Pancreas (tissue), 10 donors: ENCODE measurements around the gene ZC3HAV1L. TPM values are rescaled to one million over a fixed set of nuclear protein-coding genes. Genes with fewer than 3 reads are reported as not detected.
"Not testable (repeated sequence)": the region's sequence is repeated elsewhere in the genome, so short reads cannot be mapped to it uniquely, and the experiment has no call there.

ENCODE experiments used
- ATAC-seq, 4 donors: fragments of 200-7000 bp; cut with Tn5 transposase; one replicate each; pipeline versions ENCODE4 v1.8.0 to v1.9.1; 2020; ENCODE audit warnings: mild to moderate bottlenecking in 4 of 4, moderate library complexity in 4 of 4
- DNase-seq, 6 donors: peaks; one replicate each; pipeline ENCODE4 v3.0.0-alpha.2; 2020
- FAIRE-seq: peaks from 2 replicates; lab custom pipeline; 2012; peaks lifted over from hg19 to GRCh38; lab: Jason Lieb, UNC
- H3K27ac ChIP-seq, 4 donors: fragments of 200-600 bp; sonication (generic); 1 replicate in 3 of 4; 2 replicates in 1 of 4; pipeline versions ENCODE4 v1.5.0 to v1.8.0; 2020
- H3K27me3 ChIP-seq, 4 donors: fragments of 200-600 bp; one replicate each; pipeline ENCODE4 v1.8.0; 2021
- H3K36me3 ChIP-seq, 3 donors: fragments of 200-600 bp; sonication (generic) in 1 of 3; one replicate each; pipeline versions ENCODE4 v1.5.0 to v1.8.0; 2020 to 2021
- H3K4me1 ChIP-seq, 3 donors: fragments of 200-600 bp; one replicate each; pipeline ENCODE4 v1.8.0; 2021
- H3K4me3 ChIP-seq, 4 donors: fragments of 200-600 bp; sonication (generic) in 2 of 4; one replicate each; pipeline versions ENCODE4 v1.5.0 to v1.8.0; 2020 to 2021
- H3K9me3 ChIP-seq, 4 donors: fragments of 200-600 bp; one replicate each; pipeline ENCODE4 v1.8.0; 2021
- WGBS, 2 donors: extraction: QIAGEN DNeasy Blood & Tissue Kit; methylation state at CpG; one replicate each; pipeline ENCODE4 v1.1.7; 2013; 5-methylcytosine and 5-hydroxymethylcytosine counted together
- intact Hi-C, 3 donors: fragments of 100-400 bp; cut with DNase I; formaldehyde crosslinking; loops; one replicate each; pipeline versions ENCODE4 v1.11.1 to v1.14.2; 2022
- polyA plus RNA-seq, 2 donors: library from polyadenylated mRNA; stranded (reverse); fragments of 200-250 nt; gene quantifications; one replicate each; pipeline ENCODE4 v1.2.3, GENCODE V29; 2013
- total RNA-seq, 6 donors: library from RNA; stranded (reverse); fragmentation: NEBNext Ultra II Directional in 4 of 6; extraction: Animal tissue kit (Norgen Biotek cat#: 25700) in 4 of 6; gene quantifications; one replicate each; pipeline versions ENCODE4 v1.2.1 to v1.2.4, GENCODE V29; 2021 to 2023
- TF ChIP-seq, protein P1 (sequence below), 4 donors: fragments of 200-600 bp; sonication (generic) in 3 of 4; IDR thresholded peaks; one replicate each; pipeline versions ENCODE4 v1.5.0 to v1.8.0; 2021; ENCODE audit warnings: antibody characterized with exemption in 4 of 4
- donor health status: healthy with polysubstance abuse.
- donor health status: DM: no; HTN: no; CAD: no; lungs with moderate emphysema.
- donor health status: DM: no; HTN: no; CAD: no.
- donor health status: control.
- donor health status: control.
- donor health status: Bipolar disorder and iron deficiency.
- donor health status: DM: yes; HTN: yes; CAD: no.
- donor health status: DM: no; HTN: no; CAD: no.
- donor health status: DM: no; HTN: no; CAD: no.
- donor health status: DM: yes; HTN: yes; CAD: no.

The ZC3HAV1L gene
- total and polyA plus RNA-seq, 8 donors: 0.87 to 5.7 (median 2.0) TPM

DNA sequence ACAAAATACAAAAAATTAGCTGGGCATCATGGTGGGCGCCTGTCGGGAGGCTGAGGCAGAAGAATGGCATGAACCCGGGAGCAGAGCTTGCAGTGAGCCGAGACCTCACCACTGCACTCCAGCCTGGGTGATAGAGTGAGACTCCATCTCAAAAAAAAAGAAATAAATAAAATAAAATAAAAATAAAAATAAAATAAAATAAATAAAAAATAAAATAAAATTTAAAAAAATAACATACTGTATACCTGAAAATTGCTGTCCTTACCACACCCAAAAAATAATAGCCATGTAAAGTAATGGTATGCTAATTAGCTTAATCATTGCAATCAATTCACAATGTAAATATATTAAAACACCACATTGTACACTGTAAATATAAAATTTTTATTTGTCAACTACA lies 3.4 kb downstream of the ZC3HAV1L start:
- Histone ChIP-seq H3K36me3 (no peaks in the 10 kb centered on the region), H3K27ac (no peak overlapping the region), H3K27me3 (no peaks in the 10 kb centered on the region), H3K4me1 (peaks cover 0 to 7% (median 0%) of the 10 kb centered on the region in 3 donors), H3K9me3 (no peaks in the 10 kb centered on the region), H3K4me3 (no peak overlapping the region)
- DNase-seq: no peak
- no peak for ATAC-seq
- intact Hi-C loops: no loop called here
- FAIRE-seq: no peak
- WGBS, 2 donors: 95 to 96% methylated on average over 4 of the region's 4 CpGs
- TF ChIP-seq, protein P1, sequence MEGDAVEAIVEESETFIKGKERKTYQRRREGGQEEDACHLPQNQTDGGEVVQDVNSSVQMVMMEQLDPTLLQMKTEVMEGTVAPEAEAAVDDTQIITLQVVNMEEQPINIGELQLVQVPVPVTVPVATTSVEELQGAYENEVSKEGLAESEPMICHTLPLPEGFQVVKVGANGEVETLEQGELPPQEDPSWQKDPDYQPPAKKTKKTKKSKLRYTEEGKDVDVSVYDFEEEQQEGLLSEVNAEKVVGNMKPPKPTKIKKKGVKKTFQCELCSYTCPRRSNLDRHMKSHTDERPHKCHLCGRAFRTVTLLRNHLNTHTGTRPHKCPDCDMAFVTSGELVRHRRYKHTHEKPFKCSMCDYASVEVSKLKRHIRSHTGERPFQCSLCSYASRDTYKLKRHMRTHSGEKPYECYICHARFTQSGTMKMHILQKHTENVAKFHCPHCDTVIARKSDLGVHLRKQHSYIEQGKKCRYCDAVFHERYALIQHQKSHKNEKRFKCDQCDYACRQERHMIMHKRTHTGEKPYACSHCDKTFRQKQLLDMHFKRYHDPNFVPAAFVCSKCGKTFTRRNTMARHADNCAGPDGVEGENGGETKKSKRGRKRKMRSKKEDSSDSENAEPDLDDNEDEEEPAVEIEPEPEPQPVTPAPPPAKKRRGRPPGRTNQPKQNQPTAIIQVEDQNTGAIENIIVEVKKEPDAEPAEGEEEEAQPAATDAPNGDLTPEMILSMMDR (IDR thresholded peaks at IDR 0.05): no peak

DNA sequence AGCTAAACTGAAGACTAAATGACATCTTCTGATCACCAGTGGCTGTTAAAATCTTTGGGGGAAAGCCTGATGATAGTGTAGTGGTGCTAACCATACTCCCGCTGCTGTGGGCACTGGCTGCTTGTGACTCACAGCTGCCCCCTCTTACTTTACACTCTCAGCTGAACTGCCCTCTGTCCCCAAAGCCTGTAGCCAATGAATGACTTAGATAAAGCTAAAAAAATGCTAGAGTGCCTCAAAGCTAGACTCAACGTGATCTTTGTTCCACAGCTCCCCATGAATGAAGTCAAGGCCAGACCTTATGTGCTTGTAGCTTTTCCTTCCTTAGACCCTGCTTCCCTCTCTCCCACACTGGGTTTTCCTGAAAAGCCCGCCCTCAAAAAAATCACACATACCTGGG lies 6.5 kb downstream of the ZC3HAV1L start:
- FAIRE-seq: no peak
- TF ChIP-seq, protein P1 (IDR thresholded peaks at IDR 0.05): no peak
- 92 to 93% methylated on average over 3 of the region's 3 CpGs for WGBS, 2 donors

DNA sequence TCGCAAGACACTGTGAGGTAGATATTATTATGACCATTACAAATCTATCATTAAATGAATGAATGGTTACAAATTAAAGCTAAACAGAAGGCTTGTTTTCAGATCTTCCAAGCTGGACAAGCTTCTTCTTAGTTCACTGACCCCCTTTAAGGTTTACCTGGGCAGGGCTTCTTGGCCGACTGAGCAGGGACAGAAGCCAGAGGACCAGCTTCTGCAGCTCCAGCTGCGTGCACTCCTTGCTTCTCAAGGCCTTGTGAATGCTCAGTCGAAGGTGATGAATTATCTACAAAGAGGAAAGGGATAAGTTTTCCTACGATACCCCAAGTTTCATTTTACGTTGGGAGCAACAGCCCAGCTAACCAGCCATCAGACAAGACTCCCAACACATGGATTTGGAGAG lies 9.3 kb downstream of the ZC3HAV1L start:
- H3K4me3 ChIP-seq: no peak overlapping the region
- peaks cover 0 to 5% (median 0%) of the 10 kb centered on the region in 3 donors for H3K36me3 ChIP-seq
- DNase-seq: no peak
- no peaks in the 10 kb centered on the region for H3K9me3 ChIP-seq
- 76 to 78% methylated on average over 6 of the region's 6 CpGs for WGBS, 2 donors
- TF ChIP-seq, protein P1 (IDR thresholded peaks at IDR 0.05): no peak
- intact Hi-C loops: no loop called here
- ATAC-seq: no peak
- no peaks in the 10 kb centered on the region for H3K27me3 ChIP-seq
- FAIRE-seq: no peak
- no peaks in the 10 kb centered on the region for H3K4me1 ChIP-seq
- H3K27ac ChIP-seq: no peak overlapping the region

More for the DNA sequence above, 6.5 kb downstream of the ZC3HAV1L start:
- Histone ChIP-seq H3K4me3 (no peak overlapping the region), H3K9me3 (no peaks in the 10 kb centered on the region), H3K27me3 (no peaks in the 10 kb centered on the region), H3K36me3 (peaks cover 0 to 5% (median 0%) of the 10 kb centered on the region in 3 donors), H3K27ac (no peak overlapping the region), H3K4me1 (no peaks in the 10 kb centered on the region)
- DNase-seq (no peak), ATAC-seq (no peak)
- intact Hi-C loops: no loop called here

DNA sequence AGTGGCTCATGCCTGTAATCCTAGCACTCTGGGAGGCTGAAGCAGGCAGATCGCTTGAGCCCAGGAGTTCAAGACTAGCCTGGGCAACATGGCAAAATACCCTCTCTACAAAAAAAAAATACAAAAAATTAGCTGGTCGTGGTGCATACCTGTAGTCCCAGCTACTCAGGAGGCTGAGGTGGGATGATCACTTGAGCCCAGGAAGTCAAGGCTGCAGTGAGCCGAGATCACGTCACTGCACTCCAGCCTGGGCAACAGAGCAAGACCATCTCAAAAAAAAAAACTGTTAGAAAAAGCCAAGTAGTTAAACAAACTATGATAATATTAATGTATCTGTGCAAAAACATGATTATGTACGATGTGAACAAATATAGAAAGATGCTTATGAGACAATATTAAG lies 10.0 kb downstream of the ZC3HAV1L start:
- H3K4me3 ChIP-seq, H3K36me3 ChIP-seq, H3K4me1 ChIP-seq, FAIRE-seq, intact Hi-C loops, H3K27me3 ChIP-seq, ATAC-seq, H3K9me3 ChIP-seq, DNase-seq, H3K27ac ChIP-seq: not testable (repeated sequence)
- 84% methylated on average over 5 of the region's 5 CpGs for WGBS, 2 donors

DNA sequence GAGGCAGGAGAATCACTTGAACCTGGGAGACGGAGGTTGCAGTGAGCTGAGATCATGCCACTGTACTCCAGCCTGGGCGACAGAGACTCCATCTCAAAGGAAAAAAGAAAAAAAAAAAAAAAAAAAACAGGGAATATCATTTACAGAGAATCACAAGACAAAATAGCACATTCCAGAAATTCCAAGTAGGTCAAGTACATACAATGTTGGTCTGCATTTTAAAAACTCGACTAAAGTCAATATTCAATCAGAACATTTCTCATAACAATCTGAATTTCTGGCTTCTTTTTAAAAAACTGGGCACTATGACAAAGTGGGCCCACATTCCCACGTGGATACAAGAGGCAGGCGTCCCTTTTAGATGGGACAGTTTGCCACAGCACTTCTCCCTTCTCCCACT lies 12.8 kb downstream of the ZC3HAV1L start:
- Histone ChIP-seq H3K4me3 (no peak overlapping the region), H3K4me1 (no peaks in the 10 kb centered on the region), H3K27me3 (no peaks in the 10 kb centered on the region), H3K9me3 (no peaks in the 10 kb centered on the region), H3K36me3 (peaks cover 0 to 5% (median 0%) of the 10 kb centered on the region in 3 donors), H3K27ac (no peak overlapping the region)
- ATAC-seq (no peak), FAIRE-seq (no peak), DNase-seq (no peak)
- intact Hi-C loops: no loop called here
- WGBS, 2 donors: 79 to 84% methylated on average over 5 of the region's 5 CpGs
- TF ChIP-seq, protein P1 (IDR thresholded peaks at IDR 0.05): no peak
